DND-41 (cell line): ENCODE measurements around the gene SMCO4.

Experiments
- EZH2 ChIP-seq: IDR thresholded peaks from 3 replicates; pipeline ENCODE4 v1.6.1; 2012; ENCODE audit warnings: borderline replicate concordance, low read depth, mild to moderate bottlenecking, moderate library complexity, low read length, inconsistent platforms; ENCODE audit not compliant: severe bottlenecking
- TF ChIP-seq, protein P1 (sequence below): IDR thresholded peaks from 2 replicates; pipeline ENCODE4 v1.5.1; 2012; ENCODE audit warnings: borderline replicate concordance, low read length, moderate library complexity, mild to moderate bottlenecking; ENCODE audit not compliant: poor library complexity, severe bottlenecking; ENCODE audit errors: extremely low read depth

DNA sequence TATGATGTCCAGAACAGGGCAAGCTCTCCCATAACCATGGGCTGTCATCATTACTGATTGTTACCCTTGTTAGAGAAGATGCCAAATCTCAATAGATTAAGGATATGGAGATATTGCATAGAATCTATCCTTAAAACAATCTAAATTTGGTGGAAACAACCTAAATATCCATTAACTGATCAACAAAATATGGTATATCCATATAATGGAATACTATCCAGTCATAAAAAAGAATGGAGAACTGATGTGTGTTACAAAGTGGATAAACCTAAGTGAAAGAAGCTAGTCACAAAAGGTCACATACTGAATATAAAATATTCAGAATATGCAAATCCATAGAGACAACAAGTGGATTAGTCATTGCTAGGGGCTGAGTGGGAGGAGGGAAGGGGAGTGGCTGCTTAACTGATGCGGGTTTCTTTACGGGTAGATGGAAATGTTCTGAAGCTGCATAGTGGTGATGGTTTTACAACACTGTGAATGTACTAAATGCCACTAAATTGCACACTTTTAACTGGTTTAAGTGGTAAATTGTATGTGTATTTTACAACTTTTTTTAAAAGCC is 36.1 kb upstream of the SMCO4 start:
- TF ChIP-seq EZH2: no peak
- TF ChIP-seq, protein P1, sequence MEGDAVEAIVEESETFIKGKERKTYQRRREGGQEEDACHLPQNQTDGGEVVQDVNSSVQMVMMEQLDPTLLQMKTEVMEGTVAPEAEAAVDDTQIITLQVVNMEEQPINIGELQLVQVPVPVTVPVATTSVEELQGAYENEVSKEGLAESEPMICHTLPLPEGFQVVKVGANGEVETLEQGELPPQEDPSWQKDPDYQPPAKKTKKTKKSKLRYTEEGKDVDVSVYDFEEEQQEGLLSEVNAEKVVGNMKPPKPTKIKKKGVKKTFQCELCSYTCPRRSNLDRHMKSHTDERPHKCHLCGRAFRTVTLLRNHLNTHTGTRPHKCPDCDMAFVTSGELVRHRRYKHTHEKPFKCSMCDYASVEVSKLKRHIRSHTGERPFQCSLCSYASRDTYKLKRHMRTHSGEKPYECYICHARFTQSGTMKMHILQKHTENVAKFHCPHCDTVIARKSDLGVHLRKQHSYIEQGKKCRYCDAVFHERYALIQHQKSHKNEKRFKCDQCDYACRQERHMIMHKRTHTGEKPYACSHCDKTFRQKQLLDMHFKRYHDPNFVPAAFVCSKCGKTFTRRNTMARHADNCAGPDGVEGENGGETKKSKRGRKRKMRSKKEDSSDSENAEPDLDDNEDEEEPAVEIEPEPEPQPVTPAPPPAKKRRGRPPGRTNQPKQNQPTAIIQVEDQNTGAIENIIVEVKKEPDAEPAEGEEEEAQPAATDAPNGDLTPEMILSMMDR: no peak
